ENCODE data around the gene TNKS1BP1.

The TNKS1BP1 gene

GRCh38 chr11:57324154-57324885, 432 bp downstream of the TNKS1BP1 start:
- Histone ChIP-seq H3K27ac (ENCODE audit: low read depth, low read length) (peak overlapping the region; percentile 67), H3K9me3 (ENCODE audit: low read length) (no peaks in the 10 kb centered on the region), H3K27me3 (ENCODE audit: control insufficient read depth in 1 of 2, insufficient read depth in 2 of 2, low read length in 2 of 2) (no peaks in the 10 kb centered on the region), H3K9ac (ENCODE audit: low read length) (peak overlapping the region; percentile 40), H3K4me3 (ENCODE audit: low read depth in 1 of 2, low read length in 2 of 2) (peak overlapping the region; percentile 71 to 83), H3K4me1 (ENCODE audit: insufficient read depth, low read length) (peaks cover 40% of the 10 kb centered on the region), H3K36me3 (ENCODE audit: insufficient read depth, low read length) (peaks cover 41% of the 10 kb centered on the region)

GRCh38 chr11:57323855-57324153, 948 bp downstream of the TNKS1BP1 start:
- Histone ChIP-seq H3K4me3 (ENCODE audit: low read depth in 1 of 2, low read length in 2 of 2) (peak overlapping the region; percentile 71 to 83), H3K9ac (ENCODE audit: low read length) (peak overlapping the region; percentile 40), H3K4me1 (ENCODE audit: insufficient read depth, low read length) (peaks cover 40% of the 10 kb centered on the region), H3K9me3 (ENCODE audit: low read length) (no peaks in the 10 kb centered on the region), H3K27me3 (ENCODE audit: control insufficient read depth in 1 of 2, insufficient read depth in 2 of 2, low read length in 2 of 2) (no peaks in the 10 kb centered on the region), H3K27ac (ENCODE audit: low read depth, low read length) (peak overlapping the region; percentile 67), H3K36me3 (ENCODE audit: insufficient read depth, low read length) (peaks cover 36% of the 10 kb centered on the region)

DNA sequence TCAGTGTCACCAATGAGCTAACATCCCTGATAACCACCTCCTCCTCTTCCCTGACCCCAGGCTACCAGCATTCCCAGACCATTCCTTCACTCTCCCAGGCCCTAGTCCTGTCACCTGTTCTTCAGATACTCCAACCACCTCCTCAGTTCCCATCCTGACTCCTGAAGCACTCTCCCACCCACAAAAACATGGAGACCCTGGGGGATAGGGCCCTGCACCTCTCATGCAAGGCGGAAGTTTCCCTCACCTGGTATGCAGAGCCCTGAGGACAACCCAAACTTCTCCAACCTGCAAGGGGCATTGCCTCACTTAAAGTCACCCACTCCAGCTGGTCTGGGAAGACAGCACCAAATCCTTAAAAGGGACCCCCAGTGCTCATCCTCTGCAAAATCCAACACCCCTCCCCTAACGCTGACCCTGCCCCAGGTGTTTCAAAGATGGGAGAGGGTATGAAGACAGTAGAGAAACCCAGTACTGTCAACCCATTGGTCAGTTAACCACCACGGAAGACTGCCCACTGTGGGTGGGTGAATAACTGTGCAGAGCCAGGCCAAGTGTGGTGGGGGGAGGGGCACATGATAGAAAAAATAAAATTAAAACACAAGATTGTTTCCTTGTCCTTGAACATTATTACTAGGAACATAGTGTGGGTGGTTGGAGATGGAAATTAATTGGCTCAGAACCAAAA, 1.4 kb downstream of the TNKS1BP1 start:
- H3K36me3 ChIP-seq (ENCODE audit: insufficient read depth, low read length): peaks cover 31% of the 10 kb centered on the region
- H3K9ac ChIP-seq (ENCODE audit: low read length): peak overlapping the region; percentile 40
- peak overlapping the region; percentile 67 for H3K27ac ChIP-seq (ENCODE audit: low read depth, low read length)
- no peaks in the 10 kb centered on the region for H3K27me3 ChIP-seq (ENCODE audit: control insufficient read depth in 1 of 2, insufficient read depth in 2 of 2, low read length in 2 of 2)
- peak overlapping the region; percentile 71 to 83 for H3K4me3 ChIP-seq (ENCODE audit: low read depth in 1 of 2, low read length in 2 of 2)
- peaks cover 44% of the 10 kb centered on the region for H3K4me1 ChIP-seq (ENCODE audit: insufficient read depth, low read length)
- H3K9me3 ChIP-seq (ENCODE audit: low read length): no peaks in the 10 kb centered on the region

- H3K4me1 ChIP-seq (ENCODE audit: insufficient read depth, low read length): peaks cover 52% of the 10 kb centered on the region
- no peaks in the 10 kb centered on the region for H3K27me3 ChIP-seq (ENCODE audit: control insufficient read depth in 1 of 2, insufficient read depth in 2 of 2, low read length in 2 of 2)
- H3K9ac ChIP-seq (ENCODE audit: low read length): peak overlapping the region; percentile 40
- H3K27ac ChIP-seq (ENCODE audit: low read depth, low read length): peak overlapping the region; percentile 67
- H3K36me3 ChIP-seq (ENCODE audit: insufficient read depth, low read length): peaks cover 27% of the 10 kb centered on the region
- no peaks in the 10 kb centered on the region for H3K9me3 ChIP-seq (ENCODE audit: low read length)
- peak overlapping the region in 1 of 2 donors; percentile 83 for H3K4me3 ChIP-seq (ENCODE audit: low read depth in 1 of 2, low read length in 2 of 2)
These were observed 2.2 kb downstream of the TNKS1BP1 start for GRCh38 chr11:57322256-57323166.

DNA sequence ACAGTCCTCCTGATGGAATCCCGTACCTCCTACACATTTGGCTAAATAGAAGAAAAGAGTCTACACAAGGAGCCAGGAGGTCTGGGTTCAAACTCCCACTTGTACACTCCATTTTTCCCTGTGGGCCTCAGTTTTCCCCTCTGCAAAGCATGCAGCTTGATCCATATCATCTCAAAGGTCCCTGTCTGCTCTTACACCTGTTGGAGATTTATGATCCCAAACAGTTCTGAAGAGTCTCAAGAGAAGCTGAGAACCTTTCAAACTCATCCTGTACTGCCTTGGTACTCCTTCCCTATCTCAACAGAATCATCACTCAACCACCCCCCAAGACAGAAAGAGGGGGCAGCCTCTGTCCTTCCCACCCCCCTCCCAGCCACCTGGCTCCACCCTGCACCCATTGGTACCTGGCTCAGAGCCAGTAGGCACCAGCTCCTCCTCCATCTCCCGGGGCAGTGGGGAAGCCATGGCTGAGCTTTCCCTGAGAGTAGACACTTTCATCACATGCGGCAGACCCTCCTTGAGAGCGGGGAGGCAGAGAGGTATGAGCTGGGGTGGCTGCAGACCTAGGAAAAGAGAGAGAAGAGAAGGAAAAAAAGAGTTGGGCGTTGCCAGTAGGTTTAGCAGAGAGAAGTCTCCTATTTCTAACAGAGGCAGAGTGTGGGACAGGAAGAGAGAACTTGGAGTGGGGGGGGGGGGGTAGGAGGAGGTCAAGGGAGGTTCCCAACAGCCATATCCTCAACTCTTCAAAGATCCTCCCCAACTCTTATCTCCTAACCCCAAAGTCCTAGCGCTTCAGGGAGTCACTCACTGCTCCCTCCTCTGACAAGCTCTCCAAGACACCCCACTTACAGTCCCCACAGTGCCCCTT, 3.1 kb downstream of the TNKS1BP1 start:
- no peak overlapping the region for H3K9ac ChIP-seq (ENCODE audit: low read length)
- H3K27me3 ChIP-seq (ENCODE audit: control insufficient read depth in 1 of 2, insufficient read depth in 2 of 2, low read length in 2 of 2): no peaks in the 10 kb centered on the region
- H3K9me3 ChIP-seq (ENCODE audit: low read length): no peaks in the 10 kb centered on the region
- H3K27ac ChIP-seq (ENCODE audit: low read depth, low read length): peak overlapping the region; percentile 59
- peak overlapping the region in 1 of 2 donors; percentile 50 for H3K4me3 ChIP-seq (ENCODE audit: low read depth in 1 of 2, low read length in 2 of 2)
- H3K36me3 ChIP-seq (ENCODE audit: insufficient read depth, low read length): peaks cover 27% of the 10 kb centered on the region
- peaks cover 58% of the 10 kb centered on the region for H3K4me1 ChIP-seq (ENCODE audit: insufficient read depth, low read length)

GRCh38 chr11:57320719-57321387, 3.9 kb downstream of the TNKS1BP1 start:
- H3K27ac ChIP-seq (ENCODE audit: low read depth, low read length): peak overlapping the region; percentile 59
- H3K4me3 ChIP-seq (ENCODE audit: low read depth in 1 of 2, low read length in 2 of 2): no peak overlapping the region
- no peaks in the 10 kb centered on the region for H3K27me3 ChIP-seq (ENCODE audit: control insufficient read depth in 1 of 2, insufficient read depth in 2 of 2, low read length in 2 of 2)
- no peaks in the 10 kb centered on the region for H3K9me3 ChIP-seq (ENCODE audit: low read length)
- H3K4me1 ChIP-seq (ENCODE audit: insufficient read depth, low read length): peaks cover 60% of the 10 kb centered on the region
- H3K36me3 ChIP-seq (ENCODE audit: insufficient read depth, low read length): peaks cover 28% of the 10 kb centered on the region
- H3K9ac ChIP-seq (ENCODE audit: low read length): no peak overlapping the region

DNA sequence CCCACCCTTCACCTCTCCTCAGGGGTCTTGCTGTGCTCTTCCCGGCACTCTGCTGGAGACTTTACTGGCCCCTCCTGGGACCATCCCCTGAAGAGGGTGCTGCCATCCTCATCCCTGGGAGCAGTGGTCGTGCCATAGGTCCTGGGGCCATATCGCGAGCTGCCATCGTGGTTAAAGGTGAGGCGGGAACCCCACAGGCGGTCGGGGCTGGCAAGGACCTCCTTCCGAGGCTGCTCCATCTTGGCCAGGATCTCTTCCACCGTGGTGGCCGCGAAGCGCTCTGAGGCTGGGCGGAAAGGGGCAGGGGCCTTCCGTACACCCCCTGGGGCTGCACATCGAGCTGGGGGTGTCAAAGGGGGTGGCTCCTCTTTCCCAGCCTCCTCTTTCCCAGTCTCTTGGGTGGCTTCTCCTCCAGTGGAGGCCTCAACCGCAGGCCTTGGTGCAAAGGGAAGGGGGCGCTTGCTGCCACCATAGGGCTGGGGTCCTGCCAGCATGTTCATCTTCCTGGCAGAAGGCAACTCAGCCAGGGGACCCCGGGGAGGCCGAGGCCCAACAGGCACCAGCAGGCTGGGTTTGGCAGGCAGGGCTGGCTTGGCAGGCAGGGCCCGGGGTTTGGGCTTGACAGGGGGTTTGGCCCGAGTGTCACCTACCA, 4.6 kb downstream of the TNKS1BP1 start:
- Histone ChIP-seq H3K27me3 (ENCODE audit: control insufficient read depth in 1 of 2, insufficient read depth in 2 of 2, low read length in 2 of 2) (no peaks in the 10 kb centered on the region), H3K4me3 (ENCODE audit: low read depth in 1 of 2, low read length in 2 of 2) (no peak overlapping the region), H3K36me3 (ENCODE audit: insufficient read depth, low read length) (peaks cover 33% of the 10 kb centered on the region), H3K9ac (ENCODE audit: low read length) (no peak overlapping the region), H3K9me3 (ENCODE audit: low read length) (no peaks in the 10 kb centered on the region), H3K27ac (ENCODE audit: low read depth, low read length) (no peak overlapping the region), H3K4me1 (ENCODE audit: insufficient read depth, low read length) (peaks cover 57% of the 10 kb centered on the region)

DNA sequence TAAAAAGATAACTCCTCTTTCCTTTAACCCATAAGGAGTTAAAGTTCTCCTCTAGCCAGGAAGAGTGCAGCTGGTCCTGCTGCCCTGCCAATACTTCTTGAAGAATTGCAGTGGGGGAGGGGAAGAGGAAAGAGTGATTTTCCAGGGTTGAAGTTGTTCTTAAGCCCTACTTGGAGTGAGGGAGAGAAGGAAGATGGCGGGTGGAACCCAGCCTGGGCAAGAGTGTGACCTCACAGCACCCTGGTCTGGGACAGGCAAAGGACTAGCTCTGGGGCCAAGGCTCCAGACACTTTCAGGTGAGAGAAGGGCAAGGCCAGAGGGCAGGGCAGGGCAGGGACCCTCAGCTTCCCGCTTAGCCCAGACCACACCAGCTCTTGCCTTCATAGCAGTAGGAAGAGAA, 6.6 kb downstream of the TNKS1BP1 start:
- Histone ChIP-seq H3K27me3 (ENCODE audit: control insufficient read depth in 1 of 2, insufficient read depth in 2 of 2, low read length in 2 of 2) (no peaks in the 10 kb centered on the region), H3K4me3 (ENCODE audit: low read depth in 1 of 2, low read length in 2 of 2) (peak overlapping the region in 1 of 2 donors; percentile 4), H3K36me3 (ENCODE audit: insufficient read depth, low read length) (peaks cover 52% of the 10 kb centered on the region), H3K9me3 (ENCODE audit: low read length) (no peaks in the 10 kb centered on the region), H3K27ac (ENCODE audit: low read depth, low read length) (no peak overlapping the region), H3K9ac (ENCODE audit: low read length) (no peak overlapping the region), H3K4me1 (ENCODE audit: insufficient read depth, low read length) (peaks cover 50% of the 10 kb centered on the region)

- Histone ChIP-seq H3K36me3 (ENCODE audit: insufficient read depth, low read length) (peaks cover 59% of the 10 kb centered on the region), H3K27me3 (ENCODE audit: control insufficient read depth in 1 of 2, insufficient read depth in 2 of 2, low read length in 2 of 2) (no peaks in the 10 kb centered on the region), H3K4me3 (ENCODE audit: low read depth in 1 of 2, low read length in 2 of 2) (no peak overlapping the region), H3K9ac (ENCODE audit: low read length) (no peak overlapping the region), H3K27ac (ENCODE audit: low read depth, low read length) (no peak overlapping the region), H3K9me3 (ENCODE audit: low read length) (no peaks in the 10 kb centered on the region), H3K4me1 (ENCODE audit: insufficient read depth, low read length) (peaks cover 49% of the 10 kb centered on the region)
These were observed 8.7 kb downstream of the TNKS1BP1 start for GRCh38 chr11:57316017-57316416.

GRCh38 chr11:57315491-57315890, 9.3 kb downstream of the TNKS1BP1 start:
- Histone ChIP-seq H3K4me1 (ENCODE audit: insufficient read depth, low read length) (peaks cover 50% of the 10 kb centered on the region), H3K9ac (ENCODE audit: low read length) (no peak overlapping the region), H3K27me3 (ENCODE audit: control insufficient read depth in 1 of 2, insufficient read depth in 2 of 2, low read length in 2 of 2) (no peaks in the 10 kb centered on the region), H3K9me3 (ENCODE audit: low read length) (no peaks in the 10 kb centered on the region), H3K4me3 (ENCODE audit: low read depth in 1 of 2, low read length in 2 of 2) (no peak overlapping the region), H3K36me3 (ENCODE audit: insufficient read depth, low read length) (peaks cover 59% of the 10 kb centered on the region), H3K27ac (ENCODE audit: low read depth, low read length) (no peak overlapping the region)
